Caco-2 (cell line): ENCODE measurements around the gene RPE. TPM values are rescaled to one million over a fixed set of nuclear protein-coding genes. Genes with fewer than 3 reads are reported as not detected.

Experiments used
- BruUV-seq: library from RNA; stranded (reverse); fragments of 400-500 nt; replicated peaks from 2 replicates; lab custom pipeline; 2021; lab: Mats Ljungman, UMichigan
- CTCF ChIA-PET: fragments of 300-600 bp; sonication (Branson Sonifier 250); formaldehyde crosslinking; loops from one replicate; lab custom pipeline; 2022; ENCODE audit warnings: antibody characterized with exemption; lab: Charles Lee
- POLR2A ChIA-PET: fragments of 300-600 bp; sonication (Branson Sonifier 250); formaldehyde crosslinking; loops from one replicate; lab custom pipeline; 2022; ENCODE audit warnings: antibody characterized with exemption; lab: Charles Lee
- DNase-seq, 2 experiments: peaks; one replicate each; pipeline versions ENCODE4 v3.0.0 to v3.0.0-alpha.2; 2020 to 2022
- H3K27me3 ChIP-seq: replicated peaks from 2 replicates; pipeline ENCODE4 v1.6.0; 2011; ENCODE audit warnings: low read length; ENCODE audit not compliant: control insufficient read depth, insufficient read depth
- H3K36me3 ChIP-seq: 2 replicates; pipeline ENCODE4 v1.5.1; 2011; ENCODE audit warnings: low read length; ENCODE audit not compliant: control insufficient read depth, insufficient read depth
- H3K4me1 ChIP-seq: fragments of 250-450 bp; sonication (Bioruptor Pico); 2 replicates; pipeline ENCODE4 v1.5.1; 2020; ENCODE audit warnings: mild to moderate bottlenecking
- H3K4me3 ChIP-seq: 2 replicates; pipeline ENCODE4 v1.5.1; 2011; ENCODE audit warnings: low read depth, mild to moderate bottlenecking, control low read depth, low read length
- H3K9me3 ChIP-seq: fragments of 250-450 bp; sonication (Bioruptor Pico); 2 replicates; pipeline ENCODE4 v1.5.1; 2020; ENCODE audit warnings: mild to moderate bottlenecking, moderate library complexity
- H3K27ac Mint-ChIP-seq: one replicate; pipeline ENCODE4 v1.8.0; 2022; ENCODE audit warnings: mixed read lengths; ENCODE audit not compliant: unreplicated experiment
- H3K27me3 Mint-ChIP-seq: one replicate; pipeline ENCODE4 v1.8.0; 2022; ENCODE audit warnings: mixed read lengths; ENCODE audit not compliant: insufficient read depth, unreplicated experiment
- H3K36me3 Mint-ChIP-seq: one replicate; pipeline ENCODE4 v1.8.0; 2022; ENCODE audit warnings: mild to moderate bottlenecking, mixed read lengths; ENCODE audit not compliant: insufficient read depth, unreplicated experiment
- H3K4me1 Mint-ChIP-seq: one replicate; pipeline ENCODE4 v1.8.0; 2022; ENCODE audit warnings: low read depth, mixed read lengths; ENCODE audit not compliant: unreplicated experiment
- H3K4me3 Mint-ChIP-seq: one replicate; pipeline ENCODE4 v1.8.0; 2022; ENCODE audit warnings: mild to moderate bottlenecking, moderate library complexity, mixed read lengths; ENCODE audit not compliant: unreplicated experiment
- H3K9me3 Mint-ChIP-seq: one replicate; pipeline ENCODE4 v1.8.0; 2022; ENCODE audit warnings: mixed read lengths; ENCODE audit not compliant: unreplicated experiment
- CTCF ChIP-seq, 2 experiments: fragments of 200-600 bp in 1 of 2; IDR thresholded peaks; 1 replicate in 1 of 2; 2 replicates in 1 of 2; pipeline versions ENCODE4 v1.5.1 to v1.8.0; 2011 to 2022; ENCODE audit warnings: antibody characterized with exemption in 1 of 2, control low read depth in 1 of 2, inconsistent platforms in 1 of 2, low read depth in 1 of 2, low read length in 1 of 2, mild to moderate bottlenecking in 1 of 2, moderate library complexity in 1 of 2; ENCODE audit not compliant: insufficient read depth in 1 of 2, severe bottlenecking in 1 of 2, unreplicated experiment in 1 of 2
- intact Hi-C: fragments of 100-400 bp; cut with micrococcal nuclease; formaldehyde crosslinking; loops from one replicate; pipeline ENCODE4 v1.10.0; 2022; ENCODE audit not compliant: unreplicated experiment
- total RNA-seq: library from RNA; stranded (reverse); gene quantifications from 2 replicates; pipeline ENCODE4 v1.2.3, GENCODE V29; 2022

Gene RPE
- total RNA-seq, 1 experiment from 2014 or later: 92.9 TPM

- no peaks in the 10 kb centered on the region for H3K4me1 Mint-ChIP-seq
- ChIA-PET CTCF (no interaction called here), POLR2A (no interaction called here)
- H3K9me3 Mint-ChIP-seq: no peaks in the 10 kb centered on the region
- no TSS peak for BruUV-seq
- Histone ChIP-seq H3K4me1 (no peaks in the 10 kb centered on the region), H3K9me3 (no peaks in the 10 kb centered on the region), H3K36me3 (no peaks in the 10 kb centered on the region; the same call in 1 of the 2 replicates), H3K4me3 (no peak overlapping the region), H3K27me3 (no peaks in the 10 kb centered on the region)
- DNase-seq: no peak
- no peak overlapping the region for H3K27ac Mint-ChIP-seq
- H3K4me3 Mint-ChIP-seq: no peak overlapping the region
- H3K27me3 Mint-ChIP-seq: no peaks in the 10 kb centered on the region
- no peak for TF ChIP-seq CTCF (IDR thresholded peaks at IDR 0.05; ENCODE audit: insufficient read depth in 1 of 2, low read depth in 1 of 2, low read length in 1 of 2, severe bottlenecking in 1 of 2, unreplicated experiment in 1 of 2)
- peaks cover 58% of the 10 kb centered on the region for H3K36me3 Mint-ChIP-seq
- intact Hi-C loops: no loop called here
Observed at GRCh38 chr2:210020138-210020537, 17.7 kb downstream of the RPE start.

- Mint-ChIP-seq H3K4me1 (peaks cover under 1% of the 10 kb centered on the region), H3K9me3 (no peaks in the 10 kb centered on the region), H3K27me3 (no peaks in the 10 kb centered on the region), H3K27ac (no peak overlapping the region), H3K36me3 (peaks cover 39% of the 10 kb centered on the region), H3K4me3 (no peak overlapping the region)
- intact Hi-C loops: no loop called here
- H3K4me3 ChIP-seq: no peak overlapping the region
- H3K4me1 ChIP-seq: no peaks in the 10 kb centered on the region
- no peak for DNase-seq
- no peaks in the 10 kb centered on the region for H3K9me3 ChIP-seq
- no peaks in the 10 kb centered on the region; the same call in 1 of the 2 replicates for H3K36me3 ChIP-seq
- ChIA-PET POLR2A (no interaction called here), CTCF (no interaction called here)
- TF ChIP-seq CTCF (IDR thresholded peaks at IDR 0.05; ENCODE audit: insufficient read depth in 1 of 2, low read depth in 1 of 2, low read length in 1 of 2, severe bottlenecking in 1 of 2, unreplicated experiment in 1 of 2): no peak
- BruUV-seq: no TSS peak
- no peaks in the 10 kb centered on the region for H3K27me3 ChIP-seq
Observed at GRCh38 chr2:210022824-210023223, 20.4 kb downstream of the RPE start.

GRCh38 chr2:210027608-210028007 is 25.2 kb downstream of the RPE start:
- Histone ChIP-seq H3K9me3 (no peaks in the 10 kb centered on the region), H3K27me3 (no peaks in the 10 kb centered on the region), H3K36me3 (no peaks in the 10 kb centered on the region), H3K4me3 (no peak overlapping the region), H3K4me1 (no peaks in the 10 kb centered on the region)
- Mint-ChIP-seq H3K27me3 (peaks cover under 1% of the 10 kb centered on the region), H3K4me1 (peaks cover 7% of the 10 kb centered on the region), H3K27ac (no peak overlapping the region), H3K36me3 (peaks cover 23% of the 10 kb centered on the region), H3K4me3 (no peak overlapping the region), H3K9me3 (no peaks in the 10 kb centered on the region)
- BruUV-seq: no TSS peak
- intact Hi-C loops: no loop called here
- DNase-seq: no peak
- ChIA-PET CTCF (no interaction called here), POLR2A (no interaction called here)
- no peak for TF ChIP-seq CTCF (IDR thresholded peaks at IDR 0.05; ENCODE audit: insufficient read depth in 1 of 2, low read depth in 1 of 2, low read length in 1 of 2, severe bottlenecking in 1 of 2, unreplicated experiment in 1 of 2)
